Transverse colon (tissue), 4 donors: ENCODE results near the gene PLEKHJ1. TPM values are rescaled to one million over a fixed set of nuclear protein-coding genes. Genes with fewer than 3 reads are reported as not detected.

Experiments used
- DNase-seq: peaks from one replicate; pipeline ENCODE4 v3.0.0-alpha.2; 2019
- H3K27ac ChIP-seq, 4 donors: fragments of 200-600 bp; sonication (generic); 2 replicates each; pipeline ENCODE4 v1.5.1; 2016 to 2018; ENCODE audit warnings: inconsistent platforms in 4 of 4
- H3K27me3 ChIP-seq: fragments of 200-600 bp; sonication (generic); 2 replicates; pipeline ENCODE4 v1.5.1; 2017; ENCODE audit warnings: inconsistent platforms
- H3K36me3 ChIP-seq, 4 donors: fragments of 200-600 bp; sonication (generic); 2 replicates each; pipeline ENCODE4 v1.5.1; 2017 to 2019; ENCODE audit warnings: inconsistent platforms in 4 of 4
- H3K4me1 ChIP-seq, 4 donors: fragments of 200-600 bp; sonication (generic); 2 replicates each; pipeline ENCODE4 v1.5.1; 2017 to 2020; ENCODE audit warnings: inconsistent platforms in 4 of 4
- H3K4me3 ChIP-seq, 4 donors: fragments of 200-600 bp; sonication (generic); 1 replicate in 1 of 4; 2 replicates in 3 of 4; pipeline versions ENCODE4 v1.5.1 to v1.6.1; 2017 to 2019; ENCODE audit warnings: inconsistent platforms in 4 of 4
- H3K9me3 ChIP-seq, 2 donors: fragments of 200-600 bp; sonication (generic); 2 replicates each; pipeline ENCODE4 v1.5.1; 2017 to 2019; ENCODE audit warnings: inconsistent platforms in 2 of 2
- EP300 ChIP-seq: sonication (generic); formaldehyde crosslinking; IDR thresholded peaks from one replicate; pipeline ENCODE4 v1.6.1; 2017; ENCODE audit warnings: antibody characterized with exemption, low read depth
- POLR2A ChIP-seq: fragments of 450-650 bp; IDR thresholded peaks from one replicate; pipeline ENCODE4 v1.6.1; 2016; ENCODE audit warnings: antibody characterized with exemption, mild to moderate bottlenecking, moderate library complexity
- POLR2AphosphoS5 ChIP-seq, 3 donors: sonication (generic); formaldehyde crosslinking; IDR thresholded peaks; one replicate each; pipeline ENCODE4 v1.6.1; 2016; ENCODE audit warnings: antibody characterized with exemption in 3 of 3
- WGBS, 2 donors: methylation state at CpG; one replicate each; pipeline ENCODE4 v1.1.5; 2018; ENCODE audit warnings: low coverage in 1 of 2; 5-methylcytosine and 5-hydroxymethylcytosine counted together
- in situ Hi-C, 4 donors: fragments of 200-750 bp; cut with MboI; loops; one replicate each; pipeline versions ENCODE4 v1.15.0 to v1.15.1; 2017; ENCODE audit warnings: low sequenced_read_pairs in 3 of 4, low pct_ligation_motif_present in 1 of 4, low pct_unique_long_range_greater_than_20kb in 1 of 4
- intact Hi-C: fragments of 100-400 bp; cut with DNase I; formaldehyde crosslinking; loops from one replicate; pipeline ENCODE4 v1.15.1; 2023; ENCODE audit warnings: low total_unique reads
- total RNA-seq, 4 donors: library from RNA; depleted of rRNA; stranded (reverse); fragments of >200 nt; gene quantifications; one replicate each; pipeline ENCODE4 v1.1.0, GENCODE V29; 2016
- TF ChIP-seq, protein P1 (sequence below), 5 experiments: fragments of 200-600 bp in 3 of 5; fragments of 450-650 bp in 2 of 5; sonication (generic) in 3 of 5; IDR thresholded peaks; 1 replicate in 2 of 5; 2 replicates in 3 of 5; pipeline ENCODE4 v1.5.1; 2016 to 2017; ENCODE audit warnings: antibody characterized with exemption in 5 of 5, inconsistent platforms in 3 of 5, mild to moderate bottlenecking in 2 of 5, moderate library complexity in 1 of 5

The PLEKHJ1 gene
- total RNA-seq, 4 donors from 2014 or later, result 184 to 332 (median 254) TPM

GRCh38 chr19:2210987-2211740 lies 25.0 kb downstream of the PLEKHJ1 start:
- Histone ChIP-seq H3K27me3 (no peaks in the 10 kb centered on the region), H3K27ac (peak overlapping the region in 1 of 4 donors; percentile 83), H3K4me3 (no peak overlapping the region), H3K36me3 (peaks cover 0 to 45% (median 22%) of the 10 kb centered on the region in 4 donors), H3K9me3 (no peaks in the 10 kb centered on the region), H3K4me1 (peaks cover 10 to 40% (median 17%) of the 10 kb centered on the region in 4 donors)
- DNase-seq, result no peak
- in situ Hi-C loops, result no loop called here
- TF ChIP-seq EP300 (no peak), POLR2A (no peak), POLR2AphosphoS5 (IDR thresholded peaks at IDR 0.05) (no peak)
- TF ChIP-seq, protein P1, sequence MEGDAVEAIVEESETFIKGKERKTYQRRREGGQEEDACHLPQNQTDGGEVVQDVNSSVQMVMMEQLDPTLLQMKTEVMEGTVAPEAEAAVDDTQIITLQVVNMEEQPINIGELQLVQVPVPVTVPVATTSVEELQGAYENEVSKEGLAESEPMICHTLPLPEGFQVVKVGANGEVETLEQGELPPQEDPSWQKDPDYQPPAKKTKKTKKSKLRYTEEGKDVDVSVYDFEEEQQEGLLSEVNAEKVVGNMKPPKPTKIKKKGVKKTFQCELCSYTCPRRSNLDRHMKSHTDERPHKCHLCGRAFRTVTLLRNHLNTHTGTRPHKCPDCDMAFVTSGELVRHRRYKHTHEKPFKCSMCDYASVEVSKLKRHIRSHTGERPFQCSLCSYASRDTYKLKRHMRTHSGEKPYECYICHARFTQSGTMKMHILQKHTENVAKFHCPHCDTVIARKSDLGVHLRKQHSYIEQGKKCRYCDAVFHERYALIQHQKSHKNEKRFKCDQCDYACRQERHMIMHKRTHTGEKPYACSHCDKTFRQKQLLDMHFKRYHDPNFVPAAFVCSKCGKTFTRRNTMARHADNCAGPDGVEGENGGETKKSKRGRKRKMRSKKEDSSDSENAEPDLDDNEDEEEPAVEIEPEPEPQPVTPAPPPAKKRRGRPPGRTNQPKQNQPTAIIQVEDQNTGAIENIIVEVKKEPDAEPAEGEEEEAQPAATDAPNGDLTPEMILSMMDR (IDR thresholded peaks at IDR 0.05), result no peak
- 94% methylated on average over 32 of the region's 33 CpGs; no CpG with 5 or more reads in 1 of the 2 donors for WGBS, 2 donors
- intact Hi-C loops, result no loop called here

DNA sequence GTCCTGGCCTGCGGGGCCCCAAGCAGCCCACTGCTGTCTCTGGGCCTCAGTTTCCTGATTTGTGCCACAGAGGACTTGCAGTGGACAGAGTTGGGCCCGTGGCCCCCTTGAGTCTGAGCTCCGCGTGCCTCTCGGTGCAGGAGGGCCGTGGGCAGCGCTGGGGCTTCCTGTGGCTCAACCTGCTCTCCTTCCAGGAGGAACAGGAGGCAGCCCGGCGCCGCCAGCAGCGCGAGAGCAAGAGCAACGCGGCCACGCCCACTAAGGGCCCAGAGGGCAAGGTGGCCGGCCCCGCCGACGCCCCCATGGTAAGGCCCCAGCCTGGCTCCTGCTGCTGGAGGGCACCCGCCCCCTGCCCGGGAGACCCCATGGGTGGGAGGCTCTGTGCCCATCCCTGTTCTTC lies 25.9 kb downstream of the PLEKHJ1 start:
- Histone ChIP-seq H3K9me3 (no peaks in the 10 kb centered on the region), H3K27me3 (no peaks in the 10 kb centered on the region), H3K36me3 (peaks cover 0 to 41% (median 17%) of the 10 kb centered on the region in 4 donors), H3K4me1 (peaks cover 10 to 40% (median 17%) of the 10 kb centered on the region in 4 donors), H3K27ac (no peak overlapping the region), H3K4me3 (no peak overlapping the region)
- DNase-seq, result no peak
- WGBS, 2 donors, result 96% methylated on average over 19 of the region's 21 CpGs; no CpG with 5 or more reads in 1 of the 2 donors
- in situ Hi-C loops (no loop called here), intact Hi-C loops (no loop called here)
- TF ChIP-seq POLR2A (no peak), POLR2AphosphoS5 (IDR thresholded peaks at IDR 0.05) (no peak), EP300 (no peak)
- TF ChIP-seq, protein P1 (IDR thresholded peaks at IDR 0.05), result no peak

DNA sequence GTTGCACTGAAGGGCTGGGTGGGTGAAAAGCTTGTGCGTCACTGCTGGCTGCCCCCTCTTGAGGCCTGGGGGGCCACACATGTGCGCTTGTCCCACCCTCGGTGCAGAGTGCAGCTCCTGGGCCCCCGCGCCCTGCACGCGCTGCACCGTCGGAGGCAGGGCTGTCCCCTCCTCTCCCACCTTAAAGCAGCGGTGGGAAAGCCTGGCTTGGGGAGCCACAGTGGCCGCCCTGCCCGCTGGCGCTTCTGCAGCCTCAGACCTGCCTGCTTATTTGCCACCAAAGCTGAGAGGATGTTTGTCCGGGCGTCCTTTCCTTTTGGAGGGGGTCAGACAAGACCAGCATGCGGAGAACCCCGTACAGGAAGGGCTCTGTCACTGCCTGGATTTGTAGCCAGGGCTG lies 26.7 kb downstream of the PLEKHJ1 start:
- Histone ChIP-seq H3K27me3 (no peaks in the 10 kb centered on the region), H3K4me1 (peaks cover 10 to 40% (median 17%) of the 10 kb centered on the region in 4 donors), H3K4me3 (no peak overlapping the region), H3K36me3 (peaks cover 0 to 33% (median 14%) of the 10 kb centered on the region in 4 donors), H3K27ac (no peak overlapping the region), H3K9me3 (no peaks in the 10 kb centered on the region)
- TF ChIP-seq POLR2AphosphoS5 (IDR thresholded peaks at IDR 0.05), result no peak
- TF ChIP-seq EP300, result no peak
- TF ChIP-seq, protein P1 (IDR thresholded peaks at IDR 0.05), result no peak
- no peak for TF ChIP-seq POLR2A
- in situ Hi-C loops (no loop called here), intact Hi-C loops (no loop called here)
- WGBS, 2 donors, result 83 to 96% methylated on average over 1 to 9 of the region's 17 CpGs
- DNase-seq, result no peak

DNA sequence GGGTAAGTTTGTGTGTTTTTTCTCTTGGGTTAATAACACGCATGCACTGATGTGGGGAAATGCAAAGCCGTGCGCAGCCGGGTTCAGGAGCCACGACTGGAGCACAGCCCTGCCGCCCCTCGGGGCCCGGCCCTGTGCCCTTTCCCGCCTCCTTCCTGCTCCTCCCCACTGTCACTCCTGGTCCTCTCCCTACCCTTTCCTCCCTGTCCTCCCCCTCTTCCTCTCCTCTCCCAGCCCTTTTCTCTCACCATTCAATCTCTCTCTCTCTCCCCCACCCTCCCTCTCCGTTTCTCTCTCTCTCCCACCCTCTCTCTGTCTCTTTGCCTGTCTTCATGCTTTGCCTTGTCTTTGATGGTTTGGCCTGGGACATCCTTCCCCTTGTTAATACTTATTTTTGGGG lies 27.2 kb downstream of the PLEKHJ1 start:
- in situ Hi-C loops (no loop called here), intact Hi-C loops (no loop called here)
- Histone ChIP-seq H3K4me3 (no peak overlapping the region), H3K27me3 (no peaks in the 10 kb centered on the region), H3K4me1 (peaks cover 9 to 37% (median 17%) of the 10 kb centered on the region in 4 donors), H3K9me3 (no peaks in the 10 kb centered on the region), H3K27ac (peak overlapping the region in 3 of 4 donors; percentile 9 to 34 (median 11)), H3K36me3 (peaks cover 0 to 31% (median 14%) of the 10 kb centered on the region in 4 donors)
- TF ChIP-seq POLR2AphosphoS5 (IDR thresholded peaks at IDR 0.05) (no peak), POLR2A (no peak), EP300 (no peak)
- TF ChIP-seq, protein P1 (IDR thresholded peaks at IDR 0.05), result no peak
- WGBS, 2 donors, result 78 to 84% methylated on average over 10 of the region's 10 CpGs
- DNase-seq, result no peak
